GM21367 (cell line): Measurements from ENCODE around the gene AMPH.
"Not testable (repeated sequence)": the region's sequence is repeated elsewhere in the genome, so short reads cannot be mapped to it uniquely, and the experiment has no call there.

Experiments
- ATAC-seq: cut with Tn5 transposase; IDR thresholded peaks from one replicate; pipeline ENCODE4 v1.9.1; 2021; ENCODE audit not compliant: unreplicated experiment

AMPH gene

GRCh38 chr7:38398725-38399321 lies 232.3 kb downstream of the AMPH start:
- peak; percentile 47 for ATAC-seq

GRCh38 chr7:38396852-38397251 lies 234.3 kb downstream of the AMPH start:
- ATAC-seq: no peak

GRCh38 chr7:38395921-38396552 lies 235.1 kb downstream of the AMPH start:
- ATAC-seq: not testable (repeated sequence)

- no peak for ATAC-seq
Measured at GRCh38 chr7:38394660-38395059, 236.5 kb downstream of the AMPH start.

GRCh38 chr7:38393874-38394273 lies 237.3 kb downstream of the AMPH start:
- ATAC-seq: peak; percentile 76

- ATAC-seq: no peak
Measured at GRCh38 chr7:38391751-38392150, 239.4 kb downstream of the AMPH start.

- no peak for ATAC-seq
Measured at GRCh38 chr7:38385682-38386081, 245.5 kb downstream of the AMPH start.

GRCh38 chr7:38383281-38383680 lies 247.9 kb downstream of the AMPH start:
- ATAC-seq: no peak

GRCh38 chr7:38382684-38383083 lies 248.5 kb downstream of the AMPH start:
- no peak for ATAC-seq

GRCh38 chr7:38375453-38375852 lies 255.7 kb downstream of the AMPH start:
- ATAC-seq: no peak

- no peak for ATAC-seq
Measured at GRCh38 chr7:38374507-38374906, 256.7 kb downstream of the AMPH start.

- ATAC-seq: no peak
Measured at GRCh38 chr7:38373155-38373554, 258.0 kb downstream of the AMPH start.

- no peak for ATAC-seq
Measured at GRCh38 chr7:38372290-38372689, 258.9 kb downstream of the AMPH start.

- ATAC-seq: peak; percentile 73
Measured at GRCh38 chr7:38369816-38370493, 261.2 kb downstream of the AMPH start.

GRCh38 chr7:38368191-38368605 lies 263.0 kb downstream of the AMPH start:
- peak; percentile 49 for ATAC-seq

GRCh38 chr7:38367301-38367890 lies 263.8 kb downstream of the AMPH start:
- ATAC-seq: peak; percentile 42

GRCh38 chr7:38363379-38363778 lies 267.8 kb downstream of the AMPH start:
- not testable (repeated sequence) for ATAC-seq

- ATAC-seq: peak; percentile 53
Measured at GRCh38 chr7:38362611-38363237, 268.4 kb downstream of the AMPH start.

- ATAC-seq: no peak
Measured at GRCh38 chr7:38360776-38361175, 270.4 kb downstream of the AMPH start.

- peak; percentile 58 for ATAC-seq
Measured at GRCh38 chr7:38359071-38359601, 272.0 kb downstream of the AMPH start.

GRCh38 chr7:38358273-38358831 lies 272.8 kb downstream of the AMPH start:
- peak; percentile 24 for ATAC-seq
